ENCODE data around the gene ERICH2. TPM values are rescaled to one million over a fixed set of nuclear protein-coding genes. Genes with fewer than 3 reads are reported as not detected.
A peak's percentile ranks its signal among the peaks of the same experiment; 100 is the strongest.

ERICH2 gene
- total and polyA plus RNA-seq, 2 donors = 0.52 TPM; not detected in 1

DNA sequence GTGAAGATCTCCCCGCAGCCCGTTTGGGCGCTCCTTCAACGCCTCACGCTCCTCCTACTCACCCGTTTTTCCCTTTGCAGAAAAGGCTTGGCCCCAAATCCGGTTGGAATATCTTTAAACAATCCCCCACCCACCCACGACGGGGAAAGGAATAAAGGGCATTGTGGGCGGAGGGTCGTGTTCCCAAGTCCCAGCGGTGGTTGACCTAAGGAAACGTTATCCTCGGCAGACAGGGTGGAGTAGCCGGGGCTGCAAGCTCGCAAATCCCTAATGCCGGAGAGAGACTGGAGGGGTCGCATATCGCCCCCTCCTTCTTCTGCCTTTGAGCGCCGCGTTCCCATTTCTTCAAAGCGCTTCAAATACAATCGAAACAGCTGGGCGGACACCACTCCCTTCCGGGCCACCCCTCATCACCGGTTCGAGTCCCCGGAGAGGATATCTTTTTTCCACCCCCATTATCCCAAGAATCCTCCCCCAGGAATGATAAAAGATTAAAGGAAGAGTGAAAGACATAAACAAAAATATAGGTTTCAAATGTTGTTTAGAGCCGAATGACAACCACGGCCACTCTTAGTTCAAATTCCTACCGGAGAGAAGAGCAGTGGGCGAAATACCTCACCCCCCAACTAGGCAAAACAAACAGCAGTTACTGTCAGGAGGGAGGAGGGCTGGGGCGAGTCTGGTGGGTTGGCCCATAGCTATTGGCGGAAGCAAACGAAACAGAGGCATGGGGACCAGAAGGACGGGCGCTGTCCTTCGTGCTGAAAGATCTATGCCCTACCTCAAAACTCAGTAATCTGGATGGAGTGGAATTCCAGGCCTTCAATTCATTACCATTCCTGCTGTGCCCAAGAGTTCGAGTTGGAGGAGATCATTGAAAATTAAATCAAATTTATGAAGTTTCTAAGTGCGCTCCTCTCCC lies 43.7 kb downstream of the ERICH2 start:
- Histone ChIP-seq H3K4me1 (ENCODE audit: control insufficient read depth in 2 of 2, insufficient read depth in 2 of 2, low read length in 2 of 2) (peaks cover 10 to 43% of the 10 kb centered on the region in 2 donors), H3K4me3 (ENCODE audit: low read length in 2 of 2) (no peak overlapping the region), H3K27me3 (ENCODE audit: control insufficient read depth in 2 of 2, insufficient read depth in 1 of 2, low read length in 1 of 2) (peaks cover 64 to 73% of the 10 kb centered on the region in 2 donors), H3K36me3 (ENCODE audit: control insufficient read depth in 2 of 2, insufficient read depth in 2 of 2, low read length in 1 of 2) (no peaks in the 10 kb centered on the region), H3K27ac (ENCODE audit: low read depth in 1 of 2, low read length in 1 of 2) (no peak overlapping the region), H3K9me3 (ENCODE audit: control insufficient read depth in 2 of 2, insufficient read depth in 1 of 2, low read length in 1 of 2) (peaks cover 0 to 21% of the 10 kb centered on the region in 2 donors)
- WGBS = 8% methylated on average over 41 of the region's 41 CpGs
- DNase-seq (ENCODE audit: low read depth in 6 of 9, low spot score in 9 of 9) = peak in 4 of 9 donors; percentile 25 to 71 (median 54)

DNA sequence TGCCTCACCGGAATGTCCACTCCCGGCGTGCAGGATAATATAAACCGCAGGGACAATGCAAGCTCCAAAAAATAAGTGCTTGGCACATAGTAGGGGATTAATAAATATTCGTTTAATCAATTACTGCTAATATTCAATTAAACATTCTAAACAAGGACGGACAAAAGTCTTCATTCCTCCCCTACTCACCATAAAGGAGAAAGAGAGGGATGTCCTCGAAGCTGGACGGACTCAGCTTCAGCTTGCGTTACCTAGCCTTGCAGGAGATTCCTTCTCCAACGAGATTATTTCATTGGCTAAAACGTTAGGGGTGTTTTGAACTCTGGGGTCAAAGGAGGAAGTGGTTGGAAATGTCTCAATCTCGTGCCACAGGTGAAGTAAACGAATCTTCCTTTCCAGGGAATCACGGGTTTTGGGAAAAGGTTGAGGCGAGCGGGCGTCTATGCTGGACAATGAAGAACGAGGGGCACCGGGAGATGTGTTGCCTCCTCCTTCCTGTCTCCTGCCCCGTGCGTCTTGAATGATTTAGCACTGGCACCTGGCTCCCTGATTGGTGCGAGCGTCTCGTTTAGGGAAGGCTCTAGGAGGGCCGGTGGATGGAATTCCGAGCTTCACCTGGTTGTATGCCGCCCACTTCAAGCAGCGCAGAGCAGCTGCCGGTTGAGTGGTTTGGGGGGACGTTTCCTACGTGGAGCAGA lies 44.5 kb downstream of the ERICH2 start:
- Histone ChIP-seq H3K4me3 (ENCODE audit: low read length in 2 of 2) (no peak overlapping the region), H3K9me3 (ENCODE audit: control insufficient read depth in 2 of 2, insufficient read depth in 1 of 2, low read length in 1 of 2) (peaks cover 0 to 21% of the 10 kb centered on the region in 2 donors), H3K36me3 (ENCODE audit: control insufficient read depth in 2 of 2, insufficient read depth in 2 of 2, low read length in 1 of 2) (no peaks in the 10 kb centered on the region), H3K27ac (ENCODE audit: low read depth in 1 of 2, low read length in 1 of 2) (no peak overlapping the region), H3K27me3 (ENCODE audit: control insufficient read depth in 2 of 2, insufficient read depth in 1 of 2, low read length in 1 of 2) (peaks cover 72 to 81% of the 10 kb centered on the region in 2 donors), H3K4me1 (ENCODE audit: control insufficient read depth in 2 of 2, insufficient read depth in 2 of 2, low read length in 2 of 2) (peaks cover 10 to 44% of the 10 kb centered on the region in 2 donors)
- DNase-seq (ENCODE audit: low read depth in 6 of 9, low spot score in 9 of 9) = no peak
- WGBS = 15% methylated on average over 31 of the region's 31 CpGs

DNA sequence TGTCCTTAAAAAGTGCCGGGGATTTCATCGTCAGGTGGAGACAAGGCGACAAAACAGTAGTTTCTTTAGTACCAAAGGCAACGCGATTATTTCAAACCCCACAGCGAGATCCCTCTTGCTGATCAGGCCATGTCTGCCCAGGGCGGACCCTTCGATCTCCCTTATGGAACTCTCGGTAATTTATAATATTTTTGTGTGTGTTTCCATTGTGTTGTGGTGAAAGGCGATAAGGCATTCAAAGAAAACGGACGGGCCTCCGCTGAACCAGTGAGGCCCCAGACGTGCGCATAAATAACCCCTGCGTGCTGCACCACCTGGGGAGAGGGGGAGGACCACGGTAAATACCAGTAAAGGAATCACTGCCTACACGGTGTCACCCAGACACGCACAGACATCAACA lies 45.1 kb downstream of the ERICH2 start:
- H3K4me1 ChIP-seq (ENCODE audit: control insufficient read depth in 2 of 2, insufficient read depth in 2 of 2, low read length in 2 of 2) = peaks cover 10 to 46% of the 10 kb centered on the region in 2 donors
- H3K4me3 ChIP-seq (ENCODE audit: low read length in 2 of 2) = no peak overlapping the region
- H3K27ac ChIP-seq (ENCODE audit: low read depth in 1 of 2, low read length in 1 of 2) = no peak overlapping the region
- H3K36me3 ChIP-seq (ENCODE audit: control insufficient read depth in 2 of 2, insufficient read depth in 2 of 2, low read length in 1 of 2) = no peaks in the 10 kb centered on the region
- 5% methylated on average over 19 of the region's 19 CpGs for WGBS
- H3K9me3 ChIP-seq (ENCODE audit: control insufficient read depth in 2 of 2, insufficient read depth in 1 of 2, low read length in 1 of 2) = peaks cover 0 to 23% of the 10 kb centered on the region in 2 donors
- peaks cover 78 to 87% of the 10 kb centered on the region in 2 donors for H3K27me3 ChIP-seq (ENCODE audit: control insufficient read depth in 2 of 2, insufficient read depth in 1 of 2, low read length in 1 of 2)
- no peak for DNase-seq (ENCODE audit: low read depth in 6 of 9, low spot score in 9 of 9)

DNA sequence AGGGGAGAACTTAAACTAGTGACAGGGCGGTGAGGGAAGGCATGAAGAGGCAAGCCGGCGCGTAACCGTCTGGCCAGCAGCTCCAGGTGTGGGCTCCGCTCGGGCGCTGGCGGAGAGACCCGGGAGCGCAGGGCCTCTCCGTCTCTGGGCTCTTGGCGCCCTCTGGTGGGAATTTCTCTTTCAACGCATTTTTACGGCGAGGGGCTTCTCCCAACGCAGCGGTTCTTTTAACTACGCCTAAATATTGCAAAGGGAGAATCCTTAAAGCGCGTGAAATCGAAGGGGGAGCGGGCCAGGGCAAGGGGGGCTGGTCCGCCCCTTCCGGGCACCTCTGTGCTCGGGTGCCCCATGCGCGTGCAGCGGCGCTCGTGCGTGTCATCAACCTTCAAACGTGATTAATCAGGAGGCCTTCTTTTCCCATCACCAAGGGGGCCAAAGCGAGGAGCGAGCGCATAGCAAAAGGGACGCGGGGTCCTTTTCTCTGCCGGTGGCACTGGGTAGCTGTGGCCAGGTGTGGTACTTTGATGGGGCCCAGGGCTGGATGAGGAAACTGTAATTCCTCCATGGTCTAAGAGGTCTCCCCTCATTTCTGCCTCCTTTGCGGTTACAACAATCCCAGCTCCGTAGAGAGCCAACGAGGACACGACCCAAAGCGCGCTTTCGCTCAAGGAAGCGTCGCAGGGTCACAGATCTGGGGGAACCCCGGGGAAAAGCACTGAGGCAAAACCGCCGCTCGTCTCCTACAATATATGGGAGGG lies 45.7 kb downstream of the ERICH2 start:
- Histone ChIP-seq H3K36me3 (ENCODE audit: control insufficient read depth in 2 of 2, insufficient read depth in 2 of 2, low read length in 1 of 2) (no peaks in the 10 kb centered on the region), H3K27ac (ENCODE audit: low read depth in 1 of 2, low read length in 1 of 2) (no peak overlapping the region), H3K9me3 (ENCODE audit: control insufficient read depth in 2 of 2, insufficient read depth in 1 of 2, low read length in 1 of 2) (peaks cover 0 to 26% of the 10 kb centered on the region in 2 donors), H3K4me3 (ENCODE audit: low read length in 2 of 2) (peak overlapping the region; percentile 35 to 40), H3K4me1 (ENCODE audit: control insufficient read depth in 2 of 2, insufficient read depth in 2 of 2, low read length in 2 of 2) (peaks cover 10 to 52% of the 10 kb centered on the region in 2 donors), H3K27me3 (ENCODE audit: control insufficient read depth in 2 of 2, insufficient read depth in 1 of 2, low read length in 1 of 2) (peaks cover 84 to 90% of the 10 kb centered on the region in 2 donors)
- peak in 8 of 9 donors; percentile 44 to 86 (median 64) for DNase-seq (ENCODE audit: low read depth in 6 of 9, low spot score in 9 of 9)
- WGBS = 1% methylated on average over 52 of the region's 52 CpGs

DNA sequence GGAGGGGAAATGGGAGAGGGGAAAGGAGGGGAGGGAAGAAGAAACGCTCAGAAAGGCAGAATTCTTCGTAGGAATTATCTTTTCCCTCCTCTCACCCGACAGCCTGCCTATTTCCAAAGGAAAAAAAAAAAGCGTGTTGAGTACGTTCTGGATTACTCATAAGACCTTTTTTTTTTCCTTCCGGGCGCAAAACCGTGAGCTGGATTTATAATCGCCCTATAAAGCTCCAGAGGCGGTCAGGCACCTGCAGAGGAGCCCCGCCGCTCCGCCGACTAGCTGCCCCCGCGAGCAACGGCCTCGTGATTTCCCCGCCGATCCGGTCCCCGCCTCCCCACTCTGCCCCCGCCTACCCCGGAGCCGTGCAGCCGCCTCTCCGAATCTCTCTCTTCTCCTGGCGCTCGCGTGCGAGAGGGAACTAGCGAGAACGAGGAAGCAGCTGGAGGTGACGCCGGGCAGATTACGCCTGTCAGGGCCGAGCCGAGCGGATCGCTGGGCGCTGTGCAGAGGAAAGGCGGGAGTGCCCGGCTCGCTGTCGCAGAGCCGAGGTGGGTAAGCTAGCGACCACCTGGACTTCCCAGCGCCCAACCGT lies 46.4 kb downstream of the ERICH2 start, which contains the start of gene GAD1:
TSS of gene GAD1 (plus strand) at position 384 of the 589 bp plus-strand sequence. CDS start 1,705 bp downstream, outside the sequence.
- peaks cover 0 to 30% of the 10 kb centered on the region in 2 donors for H3K9me3 ChIP-seq (ENCODE audit: control insufficient read depth in 2 of 2, insufficient read depth in 1 of 2, low read length in 1 of 2)
- H3K36me3 ChIP-seq (ENCODE audit: control insufficient read depth in 2 of 2, insufficient read depth in 2 of 2, low read length in 1 of 2) = no peaks in the 10 kb centered on the region
- peak within 1 kb of the TSS; percentile 35 to 40 for H3K4me3 ChIP-seq (ENCODE audit: low read length in 2 of 2)
- no peak within 1 kb of the TSS for H3K27ac ChIP-seq (ENCODE audit: low read depth in 1 of 2, low read length in 1 of 2)
- peak in 2 of 9 donors; percentile 44 to 69 for DNase-seq (ENCODE audit: low read depth in 6 of 9, low spot score in 9 of 9)
- under 1% methylated on average over 49 of the region's 49 CpGs for WGBS
- peaks cover 91 to 96% of the 10 kb centered on the region in 2 donors for H3K27me3 ChIP-seq (ENCODE audit: control insufficient read depth in 2 of 2, insufficient read depth in 1 of 2, low read length in 1 of 2)
- peaks cover 10 to 58% of the 10 kb centered on the region in 2 donors for H3K4me1 ChIP-seq (ENCODE audit: control insufficient read depth in 2 of 2, insufficient read depth in 2 of 2, low read length in 2 of 2)

DNA sequence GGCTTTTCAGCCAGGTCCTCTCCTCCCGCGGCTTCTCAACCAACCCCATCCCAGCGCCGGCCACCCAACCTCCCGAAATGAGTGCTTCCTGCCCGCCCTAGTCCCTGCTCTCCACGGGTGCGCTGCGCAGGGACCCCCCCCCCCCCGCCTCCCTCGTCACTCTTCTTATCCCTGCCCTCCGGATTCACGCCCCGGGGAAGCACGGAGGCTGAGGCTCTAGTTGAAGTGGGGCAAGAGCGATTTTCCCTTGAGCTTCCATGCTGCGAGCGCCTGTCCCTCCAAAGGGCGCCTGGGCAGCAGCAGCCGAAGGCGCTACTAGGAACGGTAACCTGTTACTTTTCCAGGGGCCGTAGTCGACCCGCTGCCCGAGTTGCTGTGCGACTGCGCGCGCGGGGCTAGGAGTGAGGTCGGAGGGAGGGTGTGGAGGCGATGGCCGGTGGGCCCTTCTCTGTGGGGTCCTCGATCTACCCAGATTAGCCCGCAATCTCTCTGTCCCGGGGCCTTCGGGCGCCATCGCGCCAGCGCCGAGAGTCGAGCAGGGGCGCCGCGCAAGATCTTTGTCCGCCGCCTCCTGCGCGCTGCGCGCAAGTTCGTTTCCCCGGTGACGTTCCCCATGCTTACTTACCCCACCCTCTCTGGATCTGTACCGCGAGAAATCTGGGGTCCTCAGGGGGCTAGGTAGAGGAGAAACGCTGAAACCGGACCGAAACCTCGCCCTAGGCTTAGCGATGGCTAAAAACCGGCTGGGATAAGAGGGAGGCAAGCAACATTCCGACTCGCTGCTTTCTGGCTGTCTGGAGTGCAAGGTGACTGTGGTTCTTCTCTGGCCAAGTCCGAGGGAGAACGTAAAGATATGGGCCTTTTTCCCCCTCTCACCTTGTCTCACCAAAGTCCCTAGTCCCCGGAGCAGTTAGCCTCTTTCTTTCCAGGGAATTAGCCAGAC lies 47.2 kb downstream of the ERICH2 start:
- H3K4me1 ChIP-seq (ENCODE audit: control insufficient read depth in 2 of 2, insufficient read depth in 2 of 2, low read length in 2 of 2) = peaks cover 10 to 66% of the 10 kb centered on the region in 2 donors
- WGBS = 1% methylated on average over 69 of the region's 69 CpGs

DNA sequence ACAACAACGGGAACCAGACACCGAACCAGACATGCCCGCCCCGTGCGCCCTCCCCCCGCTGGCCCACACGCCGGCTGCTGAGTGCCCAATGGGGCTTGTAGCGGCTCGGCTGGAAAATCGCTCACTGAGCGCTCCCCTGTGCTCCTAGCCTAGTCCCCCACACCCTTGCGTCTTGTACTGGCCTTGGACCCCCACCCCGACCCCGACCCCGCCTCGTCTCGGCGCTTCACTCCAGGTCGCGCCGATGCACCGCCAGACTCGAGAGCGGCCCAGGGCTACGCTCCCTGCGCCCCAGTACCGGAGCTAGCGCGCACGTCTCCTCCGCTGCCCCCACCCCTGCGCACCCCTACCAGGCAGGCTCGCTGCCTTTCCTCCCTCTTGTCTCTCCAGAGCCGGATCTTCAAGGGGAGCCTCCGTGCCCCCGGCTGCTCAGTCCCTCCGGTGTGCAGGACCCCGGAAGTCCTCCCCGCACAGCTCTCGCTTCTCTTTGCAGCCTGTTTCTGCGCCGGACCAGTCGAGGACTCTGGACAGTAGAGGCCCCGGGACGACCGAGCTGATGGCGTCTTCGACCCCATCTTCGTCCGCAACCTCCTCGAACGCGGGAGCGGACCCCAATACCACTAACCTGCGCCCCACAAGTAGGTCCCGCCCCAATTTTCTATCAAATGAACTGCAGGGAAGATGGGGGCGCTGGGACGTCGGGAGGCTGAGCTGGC lies 48.0 kb downstream of the ERICH2 start:
- Histone ChIP-seq H3K9me3 (ENCODE audit: control insufficient read depth in 2 of 2, insufficient read depth in 1 of 2, low read length in 1 of 2) (peaks cover 1 to 36% of the 10 kb centered on the region in 2 donors), H3K27ac (ENCODE audit: low read depth in 1 of 2, low read length in 1 of 2) (no peak overlapping the region), H3K27me3 (ENCODE audit: control insufficient read depth in 2 of 2, insufficient read depth in 1 of 2, low read length in 1 of 2) (peaks cover 96 to 100% of the 10 kb centered on the region in 2 donors), H3K36me3 (ENCODE audit: control insufficient read depth in 2 of 2, insufficient read depth in 2 of 2, low read length in 1 of 2) (no peaks in the 10 kb centered on the region), H3K4me3 (ENCODE audit: low read length in 2 of 2) (peak overlapping the region in 1 of 2 donors; percentile 11), H3K4me1 (ENCODE audit: control insufficient read depth in 2 of 2, insufficient read depth in 2 of 2, low read length in 2 of 2) (peaks cover 10 to 73% of the 10 kb centered on the region in 2 donors)
- WGBS = 5% methylated on average over 60 of the region's 60 CpGs
- no peak for DNase-seq (ENCODE audit: low read depth in 6 of 9, low spot score in 9 of 9)

More for the DNA sequence above, 47.2 kb downstream of the ERICH2 start:
- no peak overlapping the region for H3K27ac ChIP-seq (ENCODE audit: low read depth in 1 of 2, low read length in 1 of 2)
- peaks cover 0 to 34% of the 10 kb centered on the region in 2 donors for H3K9me3 ChIP-seq (ENCODE audit: control insufficient read depth in 2 of 2, insufficient read depth in 1 of 2, low read length in 1 of 2)
- no peaks in the 10 kb centered on the region for H3K36me3 ChIP-seq (ENCODE audit: control insufficient read depth in 2 of 2, insufficient read depth in 2 of 2, low read length in 1 of 2)
- peak in 1 of 9 donors; percentile 33 for DNase-seq (ENCODE audit: low read depth in 6 of 9, low spot score in 9 of 9)
- H3K4me3 ChIP-seq (ENCODE audit: low read length in 2 of 2) = peak overlapping the region; percentile 35 to 40
- H3K27me3 ChIP-seq (ENCODE audit: control insufficient read depth in 2 of 2, insufficient read depth in 1 of 2, low read length in 1 of 2) = peaks cover 96 to 100% of the 10 kb centered on the region in 2 donors

Measured in thymus (tissue), 11 donors.